ENCODE measurements around the gene KIAA0930.

- TF ChIP-seq POLR2A (IDR thresholded peaks at IDR 0.05; ENCODE audit: low read depth, low read length) (no peak), SPI1 (IDR thresholded peaks at IDR 0.05; ENCODE audit: low read depth, low read length) (no peak)
Observed at GRCh38 chr22:45196308-45196707, 44.4 kb downstream of the KIAA0930 start.
